HG02870 (cell line): Measurements from ENCODE around the gene LMF1.
"Not testable (repeated sequence)": the region's sequence is repeated elsewhere in the genome, so short reads cannot be mapped to it uniquely, and the experiment has no call there.

Source experiments
- ATAC-seq: cut with Tn5 transposase; IDR thresholded peaks from one replicate; pipeline ENCODE4 v1.9.1; 2021; ENCODE audit warnings: mild to moderate bottlenecking, moderate library complexity; ENCODE audit not compliant: unreplicated experiment

The LMF1 gene

DNA sequence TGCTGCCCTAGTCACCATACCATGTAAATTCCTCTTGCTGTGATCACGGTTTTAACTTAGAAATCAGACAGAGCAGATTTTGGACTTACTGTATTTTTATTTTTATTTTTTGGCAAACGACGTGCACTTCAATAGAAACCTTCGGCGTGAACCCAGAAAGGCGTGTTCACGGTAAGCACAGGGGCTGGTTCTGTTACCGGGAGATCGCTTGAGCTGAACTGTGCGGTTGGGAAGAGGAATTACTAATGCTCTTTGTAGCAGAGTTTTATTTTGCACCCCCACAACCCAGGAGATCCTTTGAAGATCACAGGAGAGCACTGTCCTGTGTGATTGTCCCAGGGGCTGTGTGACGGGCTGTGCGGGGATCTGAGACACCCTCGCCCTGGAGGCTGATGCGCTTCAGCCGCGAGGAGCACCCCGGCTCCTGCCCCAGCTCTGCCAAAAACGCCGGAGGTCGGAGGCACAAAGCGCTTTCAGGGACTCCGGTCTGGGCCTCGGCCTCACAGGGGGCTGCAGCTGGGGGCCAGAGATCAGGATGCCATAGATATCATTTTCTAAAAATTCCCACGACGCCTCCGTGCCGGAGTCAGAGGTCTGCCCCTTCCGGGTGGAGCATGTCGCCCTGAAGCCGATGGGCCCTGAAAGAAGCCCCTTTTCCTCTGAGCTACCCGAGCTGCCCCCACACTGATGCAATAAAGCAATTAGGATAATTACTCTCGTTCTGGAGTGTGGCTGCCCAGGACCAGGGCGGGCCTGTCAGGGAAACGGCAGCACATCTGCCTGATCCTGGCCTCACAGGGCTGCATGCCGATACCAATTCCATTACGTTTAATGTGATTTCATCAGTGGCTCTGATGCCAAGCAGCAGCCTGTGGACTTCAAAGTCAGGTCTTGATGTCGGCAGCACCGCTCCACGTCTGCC is 71.8 kb downstream of the LMF1 start:
- ATAC-seq = no peak

DNA sequence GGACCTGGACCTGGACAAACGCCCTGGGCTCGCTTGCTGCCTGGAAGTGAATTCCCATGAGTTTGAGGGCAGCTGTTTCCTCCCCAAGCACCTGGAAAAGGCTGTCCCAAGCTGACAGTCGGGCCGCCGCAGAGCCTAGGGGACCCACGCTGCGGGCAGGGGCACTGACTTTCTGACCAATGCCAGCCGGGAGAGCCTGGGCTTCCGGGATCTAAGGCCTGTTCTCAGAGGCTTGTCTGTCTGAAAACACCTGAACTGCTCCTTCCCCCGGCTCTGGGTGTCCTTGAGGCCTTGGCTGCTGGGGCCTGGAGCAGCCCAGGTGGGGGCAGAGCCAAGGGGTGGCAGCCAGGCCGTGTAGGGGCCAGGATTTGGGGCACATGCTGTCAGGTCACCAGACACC is 72.6 kb downstream of the LMF1 start:
- ATAC-seq = no peak

DNA sequence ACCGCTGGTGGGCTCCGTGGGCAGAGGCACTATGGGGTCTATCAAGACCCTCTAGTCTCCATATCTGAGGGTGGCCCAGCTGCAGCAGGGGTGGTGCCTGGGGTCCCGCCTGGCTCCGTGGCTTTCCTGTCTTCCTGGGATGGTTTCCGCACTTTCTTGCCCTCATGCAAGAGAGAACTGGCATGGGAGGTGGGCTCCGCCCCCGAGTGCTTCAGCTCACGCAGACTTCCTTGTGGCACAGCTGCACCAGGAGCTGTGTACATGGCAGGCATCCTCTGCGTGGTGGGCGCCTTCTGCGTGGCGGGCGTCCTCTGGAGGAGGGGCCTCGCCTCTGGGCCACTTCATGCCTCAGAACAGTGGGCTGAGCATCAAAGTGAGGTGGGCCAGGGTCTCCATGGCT is 73.1 kb downstream of the LMF1 start:
- ATAC-seq = no peak

DNA sequence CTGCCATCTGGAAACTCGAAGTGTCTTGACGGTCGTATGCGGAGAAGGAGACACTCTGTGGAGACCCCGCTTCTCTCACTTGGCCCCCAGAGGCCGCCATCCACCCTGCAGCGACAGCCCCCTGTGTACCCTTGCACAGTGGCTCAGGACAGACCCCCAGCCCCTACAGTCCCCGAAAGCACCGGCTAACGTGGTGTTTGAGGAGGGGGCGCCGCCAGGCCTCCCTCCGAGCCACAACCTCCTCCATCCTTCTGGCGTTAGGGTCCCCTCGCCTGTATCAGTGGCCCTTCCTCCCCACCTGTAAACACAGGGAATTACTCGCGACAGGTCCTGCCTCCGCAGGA is 73.6 kb downstream of the LMF1 start:
- no peak for ATAC-seq

DNA sequence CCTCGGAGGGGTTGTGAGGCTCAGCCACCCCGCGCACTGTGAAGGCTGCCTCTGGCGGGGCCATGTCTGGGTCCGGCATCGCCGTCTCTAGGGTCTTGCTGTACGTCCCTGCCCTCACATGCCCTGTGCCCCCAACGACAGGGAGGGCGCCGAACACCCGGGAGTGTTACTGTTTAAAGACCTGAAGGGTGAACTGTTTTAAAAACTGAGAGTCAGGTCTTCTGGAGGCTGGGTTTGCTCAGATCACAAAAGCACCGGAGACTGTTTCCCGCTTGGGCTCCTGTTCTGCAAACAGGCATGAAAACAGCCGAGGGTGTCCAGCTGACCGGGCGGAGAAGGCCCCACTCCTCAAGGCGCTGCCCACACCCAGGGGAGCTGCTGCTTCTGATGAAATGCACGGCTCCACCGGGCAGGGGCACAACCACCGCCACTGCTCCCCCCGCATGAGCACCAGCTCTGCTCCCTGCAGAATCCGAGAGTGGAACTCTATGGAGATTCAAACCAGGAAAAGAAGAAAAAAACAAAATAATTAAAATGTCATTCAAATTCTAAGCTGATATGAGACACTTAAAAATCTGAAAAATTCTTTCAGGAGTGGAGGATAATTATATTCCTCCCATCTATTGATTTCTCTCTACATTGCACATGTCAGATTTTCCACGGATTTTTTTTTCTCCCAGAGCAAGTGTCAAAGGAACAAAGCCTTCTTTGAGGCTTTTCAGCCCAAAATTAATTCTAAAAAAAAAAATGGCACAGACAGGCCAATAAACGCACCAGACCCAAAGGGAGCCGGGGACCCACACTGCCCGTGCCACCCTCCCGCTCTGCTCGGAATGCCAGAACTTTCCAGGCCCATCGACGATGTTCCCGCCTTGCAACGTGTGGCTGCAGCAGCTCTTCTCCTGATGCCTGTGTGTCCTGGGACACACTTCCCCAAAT is 74.3 kb downstream of the LMF1 start:
- no peak for ATAC-seq

DNA sequence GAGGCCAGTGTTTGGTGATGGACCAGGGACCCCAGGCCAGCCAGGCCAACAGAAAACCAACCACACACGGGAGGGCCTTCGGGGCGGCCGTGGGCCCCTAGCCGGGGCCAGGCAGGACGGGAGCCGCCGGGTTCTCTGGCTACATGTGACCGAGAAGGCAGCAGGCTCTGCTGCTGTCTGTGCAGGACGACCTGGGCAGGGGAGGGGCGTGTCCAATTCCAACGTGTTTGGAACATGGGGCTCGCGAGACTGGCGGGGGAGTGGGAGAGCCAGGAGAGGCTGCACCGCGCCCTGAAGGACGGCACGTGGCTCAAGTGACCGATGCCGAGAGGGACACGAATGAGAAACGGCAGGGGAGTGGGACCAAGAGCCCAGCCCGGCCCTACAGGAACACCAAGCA is 75.4 kb downstream of the LMF1 start:
- no peak for ATAC-seq

DNA sequence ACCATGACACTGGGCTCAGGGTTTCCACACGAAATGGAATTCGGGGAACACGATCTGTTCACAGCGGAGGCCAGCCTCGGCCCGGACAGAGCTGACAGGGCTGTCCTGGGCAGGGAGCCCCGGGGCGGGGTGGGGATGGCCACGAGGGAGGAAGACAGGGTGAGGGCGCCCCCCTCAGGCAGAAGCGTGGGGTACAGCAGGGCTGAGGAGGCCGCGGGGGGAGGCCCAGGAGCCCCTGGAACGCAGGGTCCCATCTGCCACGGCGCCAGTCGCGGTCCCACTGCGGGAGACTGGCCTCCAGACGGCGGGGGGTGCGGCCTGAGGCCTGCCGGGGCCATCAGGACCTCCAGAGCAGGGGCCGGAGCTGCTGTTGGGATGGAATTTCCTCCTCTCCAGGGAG is 75.9 kb downstream of the LMF1 start:
- ATAC-seq = no peak

DNA sequence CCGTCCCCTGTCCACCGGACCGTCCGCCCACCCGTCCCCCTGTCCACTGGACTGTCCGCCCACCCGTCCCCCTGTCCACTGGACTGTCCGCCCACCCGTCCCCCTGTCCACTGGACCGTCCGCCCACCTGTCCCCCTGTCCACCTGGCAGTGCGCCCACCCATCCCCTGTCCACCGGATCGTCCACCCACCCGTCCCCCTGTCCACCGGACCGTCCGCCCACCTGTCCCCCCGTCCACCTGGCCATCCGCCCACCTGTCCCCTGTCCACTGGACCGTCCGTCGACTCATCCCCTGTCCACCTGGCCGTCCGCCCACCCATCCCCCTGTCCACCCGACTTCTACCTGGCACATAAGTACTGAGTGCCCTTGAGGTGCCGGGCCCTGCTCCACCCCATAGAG is 76.6 kb downstream of the LMF1 start:
- no peak for ATAC-seq

DNA sequence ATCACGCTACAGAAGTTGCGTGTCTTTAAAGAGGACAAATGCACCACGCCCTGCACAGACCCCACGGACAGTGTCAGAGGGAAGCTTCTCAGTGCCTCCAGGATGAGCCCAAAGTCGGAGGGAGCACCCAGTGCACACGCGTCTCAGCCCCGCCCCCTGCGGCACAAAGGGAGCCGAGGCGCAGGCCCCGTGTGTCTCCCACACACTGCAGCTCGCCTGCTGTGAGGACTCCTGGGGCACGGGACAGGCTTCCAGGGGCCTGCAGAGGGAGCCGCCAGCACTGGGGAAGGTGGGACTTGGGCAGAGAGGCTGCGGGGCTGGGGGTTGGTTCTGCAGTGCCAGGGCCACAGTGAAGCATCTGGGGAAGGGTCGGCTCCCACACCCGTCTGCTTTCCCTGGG is 77.4 kb downstream of the LMF1 start:
- no peak for ATAC-seq

DNA sequence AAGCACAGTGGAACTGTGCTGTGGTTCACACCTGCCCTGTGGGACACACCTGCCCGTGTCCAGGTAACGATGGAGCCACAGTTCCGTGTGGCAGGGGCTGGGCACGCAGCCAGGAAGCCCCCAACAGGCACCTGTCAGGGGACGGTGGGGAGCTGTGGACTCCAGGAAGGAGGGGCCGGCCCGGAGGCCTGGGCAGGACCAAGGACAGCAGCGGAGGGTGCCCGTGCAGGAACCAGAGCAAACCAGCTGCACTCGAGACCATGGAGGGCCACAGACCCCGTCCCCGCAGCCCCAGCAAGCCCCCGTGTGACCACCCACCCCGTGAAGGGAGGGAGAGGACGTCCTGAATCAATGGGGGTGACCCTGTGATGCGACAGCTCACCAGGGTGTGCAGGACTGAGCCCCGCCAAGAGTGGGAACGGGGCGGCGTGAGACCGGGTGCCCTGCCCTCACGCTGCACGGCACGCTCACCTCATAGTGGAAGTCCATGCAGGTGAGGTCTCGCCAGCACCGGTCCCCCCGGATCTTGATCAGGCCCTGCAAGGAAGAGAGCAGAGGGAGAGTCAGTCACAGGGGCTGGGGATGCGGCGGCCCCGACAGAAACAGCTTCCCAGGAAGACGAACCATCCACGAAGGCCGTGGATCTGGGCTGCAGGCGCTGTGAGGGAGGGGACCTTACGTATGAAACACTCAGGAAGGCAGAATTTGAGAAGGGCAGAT is 78.1 kb downstream of the LMF1 start:
- no peak for ATAC-seq

DNA sequence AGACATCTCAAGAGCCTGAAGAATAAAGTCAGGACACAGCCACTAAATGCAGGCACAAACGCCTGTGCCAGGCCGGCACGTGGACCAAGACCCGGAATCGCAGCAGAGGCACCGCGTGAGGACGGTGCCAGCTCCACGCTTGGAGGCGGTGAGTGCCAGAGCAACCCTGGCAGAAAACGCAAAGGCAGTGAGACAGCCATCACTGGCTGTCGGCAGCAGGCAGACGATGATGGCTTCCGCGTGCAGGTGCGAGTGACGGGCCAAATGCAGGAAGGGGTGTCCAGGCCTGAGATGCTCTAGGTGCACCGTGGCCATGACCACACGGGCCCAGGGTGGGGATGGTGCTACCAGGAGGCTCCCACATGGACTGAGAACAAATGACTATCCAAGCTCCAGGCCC is 78.8 kb downstream of the LMF1 start:
- no peak for ATAC-seq

DNA sequence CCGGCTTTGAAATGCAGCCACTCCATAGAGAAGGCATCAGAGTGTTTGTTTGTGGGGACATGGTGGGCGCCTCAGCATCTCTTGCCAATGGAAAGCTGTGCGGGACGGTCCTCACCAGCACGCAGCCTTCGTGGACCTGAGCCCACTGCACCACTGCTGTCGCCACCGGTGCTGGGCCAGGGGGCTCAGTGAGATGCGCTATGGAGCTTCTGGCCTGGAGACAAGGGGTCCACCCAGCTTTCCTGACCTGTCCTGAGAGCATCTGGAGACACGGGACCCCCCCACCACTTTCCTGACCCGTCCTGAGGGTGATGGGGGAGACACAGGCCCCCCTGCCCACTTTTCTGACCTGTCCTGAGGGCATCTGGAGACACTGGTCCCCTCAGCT is 79.4 kb downstream of the LMF1 start:
- no peak for ATAC-seq

DNA sequence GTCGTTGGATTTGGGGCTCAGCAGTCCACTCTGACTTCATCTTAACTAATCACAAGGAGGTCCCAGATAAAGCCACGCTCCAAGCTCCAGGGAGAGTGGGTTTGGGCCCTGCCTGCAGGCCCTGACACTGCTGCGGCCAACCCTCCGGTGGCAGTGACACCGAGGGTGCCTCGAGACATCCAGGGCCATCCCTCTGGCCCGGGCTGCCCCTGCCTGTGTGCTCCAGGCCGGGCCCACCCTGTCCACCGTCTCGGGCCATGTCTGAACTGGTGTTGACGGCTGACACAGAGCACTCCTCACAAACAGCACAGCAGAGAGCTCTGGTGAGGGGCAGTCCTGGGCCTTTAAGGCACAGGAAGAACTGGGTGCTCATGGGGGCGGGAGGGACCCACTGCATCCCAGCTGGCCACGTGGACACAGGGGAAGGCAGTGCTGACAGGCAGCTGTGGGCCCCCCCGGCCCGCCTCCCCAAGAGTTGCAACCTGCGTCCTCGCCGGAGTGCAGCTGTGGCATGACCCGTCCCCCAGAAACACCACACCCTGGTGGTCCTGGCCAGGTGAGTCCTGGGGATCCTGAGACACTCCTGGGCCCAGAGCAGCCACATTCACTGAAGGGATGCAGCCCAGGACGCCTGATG is 80.0 kb downstream of the LMF1 start:
- no peak for ATAC-seq

DNA sequence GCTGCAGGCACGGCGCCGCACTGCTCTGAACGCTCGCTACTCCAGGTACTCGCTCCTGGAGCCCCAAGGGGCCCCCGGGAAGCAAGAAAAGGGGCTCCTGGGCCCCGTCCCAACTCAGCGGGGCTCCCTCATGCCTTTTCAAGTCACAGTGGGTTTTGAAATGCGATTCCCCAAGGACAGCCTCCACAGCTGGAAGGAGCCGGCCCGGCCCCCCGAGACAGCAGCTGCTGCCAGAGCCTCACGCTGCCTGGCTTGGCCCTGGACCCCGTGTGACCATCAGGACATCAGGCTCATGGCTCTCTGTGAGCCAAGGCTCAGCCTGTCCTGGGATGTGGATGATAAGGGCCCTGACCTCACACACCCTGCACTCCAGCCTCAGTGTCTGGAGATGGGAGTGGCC is 80.6 kb downstream of the LMF1 start:
- no peak for ATAC-seq

DNA sequence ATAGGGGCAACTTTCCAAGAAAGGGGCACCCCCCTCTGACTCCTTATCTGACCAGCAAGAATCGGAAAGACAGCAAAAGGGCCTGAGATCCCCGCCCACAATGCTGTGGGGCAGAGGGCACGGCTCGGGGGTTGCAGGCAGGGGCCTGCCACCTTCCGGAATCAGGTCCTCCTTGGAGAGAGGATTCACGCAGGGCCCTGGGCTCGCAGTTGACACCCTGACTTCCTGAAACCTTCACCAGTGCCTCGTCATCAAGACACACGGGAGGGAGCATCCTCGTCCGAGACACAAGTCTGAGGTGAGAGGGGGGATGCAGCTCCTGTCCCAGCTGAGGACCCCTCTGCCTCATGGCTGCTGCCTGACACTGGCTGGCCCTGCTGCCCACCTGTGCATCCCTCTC is 81.2 kb downstream of the LMF1 start:
- no peak for ATAC-seq

DNA sequence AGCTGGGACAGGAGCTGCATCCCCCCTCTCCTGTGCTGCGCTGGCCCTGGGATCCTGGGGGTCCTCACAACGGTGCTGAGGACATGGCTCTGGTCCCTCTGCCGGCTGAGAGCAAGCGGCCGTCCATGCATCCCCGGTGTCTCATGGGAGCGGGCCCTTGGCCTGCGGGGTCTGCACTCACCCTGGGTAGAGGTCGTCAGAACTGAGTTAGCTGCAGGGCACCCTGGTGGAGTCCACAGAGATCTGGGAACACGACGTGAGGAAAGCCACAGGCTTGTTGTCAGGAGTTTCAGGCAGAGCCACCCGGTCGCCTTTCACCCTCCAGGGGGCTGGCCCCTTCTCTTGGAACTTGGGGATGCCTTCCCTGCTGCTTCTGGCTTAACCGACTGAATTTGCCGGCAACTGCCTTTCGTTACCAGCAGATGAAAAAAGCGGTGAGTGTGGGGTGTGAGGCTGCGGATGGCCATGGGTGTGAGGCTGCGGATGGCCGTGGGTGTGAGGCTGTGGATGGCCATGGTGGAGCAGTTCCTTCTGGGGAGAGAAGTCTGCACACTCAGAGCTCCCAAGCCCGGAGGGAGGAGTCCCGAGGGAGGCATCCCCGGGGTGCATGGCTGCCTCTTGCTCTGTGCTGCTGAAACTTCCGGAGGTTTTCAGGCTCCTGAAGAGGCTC is 81.7 kb downstream of the LMF1 start:
- no peak for ATAC-seq

DNA sequence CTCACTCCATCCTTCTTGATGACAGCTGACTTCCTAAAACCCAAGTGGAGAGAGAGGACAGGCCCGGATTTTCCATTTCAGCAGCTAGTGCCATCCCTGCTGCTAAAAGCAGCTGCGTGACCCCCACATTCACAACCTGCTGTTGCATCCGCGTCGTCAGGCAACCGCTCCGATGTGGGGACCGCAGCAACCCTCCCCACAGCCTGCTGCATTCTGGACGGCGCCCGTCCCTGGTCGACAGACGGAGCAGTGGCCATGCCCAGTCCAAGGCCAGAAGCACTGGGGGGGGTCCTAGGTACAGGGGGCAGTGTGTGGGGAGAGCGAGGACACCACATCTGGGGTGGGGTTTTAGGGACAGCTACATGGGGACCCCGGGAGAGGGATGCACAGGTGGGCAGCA is 82.3 kb downstream of the LMF1 start:
- not testable (repeated sequence) for ATAC-seq

DNA sequence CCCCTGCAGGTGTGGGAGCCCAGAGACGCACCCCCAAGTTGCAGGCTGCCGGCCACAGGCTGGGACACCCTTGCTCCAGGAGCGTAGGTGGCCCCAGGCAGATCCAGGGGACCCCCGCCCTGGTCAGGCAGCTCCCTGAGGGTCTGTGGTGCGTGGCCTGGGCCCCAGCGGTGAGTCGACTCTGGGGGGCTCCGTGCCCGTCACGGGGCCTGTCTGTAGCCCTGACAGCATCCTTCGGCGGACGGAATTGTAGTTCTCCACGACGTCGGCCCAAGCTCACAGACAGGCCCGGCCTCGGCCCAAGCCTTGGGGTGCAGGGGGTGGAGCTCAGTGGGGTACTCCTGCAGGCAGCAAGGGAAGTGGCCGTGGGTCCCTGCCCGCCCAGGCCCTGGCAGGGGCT is 82.9 kb downstream of the LMF1 start:
- ATAC-seq = no peak

DNA sequence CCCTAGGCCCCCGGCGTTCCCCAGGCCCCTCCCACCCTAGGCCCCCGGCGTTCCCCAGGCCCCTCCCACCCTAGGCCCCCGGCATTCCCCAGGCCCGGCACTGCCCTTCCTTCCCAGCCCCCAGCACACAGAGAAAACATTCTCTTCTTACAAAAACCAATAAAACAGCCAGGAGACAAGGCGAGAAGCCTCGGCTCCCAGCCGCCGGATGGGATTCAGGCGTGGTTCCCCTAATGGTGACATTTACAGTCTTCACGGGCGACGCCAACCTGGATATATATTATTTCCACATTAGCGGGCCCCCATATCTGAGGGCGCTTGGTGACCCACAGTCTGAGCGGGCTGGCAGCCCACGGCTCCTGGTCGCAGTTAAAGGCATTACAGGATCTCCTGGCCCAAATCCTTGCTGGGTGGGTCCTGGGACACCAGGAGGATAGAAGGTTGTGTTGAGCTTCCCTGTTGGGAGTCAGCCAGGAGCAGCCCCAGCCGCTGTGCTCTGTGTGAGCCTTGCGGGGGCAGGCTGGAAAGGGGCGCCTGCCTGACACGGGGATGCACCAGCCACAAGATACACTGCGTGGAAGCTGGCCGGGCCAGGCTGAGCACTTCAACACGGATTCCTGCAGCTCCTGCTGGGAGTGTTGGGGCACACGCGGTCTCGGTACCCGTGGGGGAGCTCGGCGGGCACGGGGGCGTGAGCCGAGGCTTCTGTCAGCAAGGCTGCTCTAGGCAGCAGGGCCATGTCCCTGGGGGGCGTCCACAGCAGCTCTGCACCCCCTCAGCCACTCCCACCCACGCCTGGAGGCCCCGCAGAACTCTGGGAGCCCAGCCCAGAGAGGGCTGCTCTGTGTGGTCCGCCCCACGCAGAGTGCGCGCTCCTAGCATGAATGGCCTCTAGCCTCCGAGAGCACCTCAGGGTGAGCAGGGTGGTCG is 83.7 kb downstream of the LMF1 start:
- no peak for ATAC-seq
